Panc1 (cell line): ENCODE results near the gene OR5AK2. TPM values are rescaled to one million over a fixed set of nuclear protein-coding genes. Genes with fewer than 3 reads are reported as not detected.
"Not testable (repeated sequence)": the region's sequence is repeated elsewhere in the genome, so short reads cannot be mapped to it uniquely, and the experiment has no call there.

Experiments
- ATAC-seq: fragments of 200-7000 bp; cut with Tn5 transposase; 2 replicates; pipeline ENCODE4 v1.9.1; 2020; ENCODE audit warnings: mild to moderate bottlenecking, moderate library complexity
- BruUV-seq: library from RNA; stranded (reverse); fragments of 400-500 nt; replicated peaks from 2 replicates; lab custom pipeline; 2021; lab: Mats Ljungman, UMichigan
- CTCF ChIA-PET: fragments of 300-600 bp; sonication (Branson Sonifier 250); formaldehyde crosslinking; loops from one replicate; lab custom pipeline; 2022; ENCODE audit warnings: antibody characterized with exemption; lab: Charles Lee
- POLR2A ChIA-PET: fragments of 300-600 bp; sonication (Branson Sonifier 250); formaldehyde crosslinking; loops from one replicate; lab custom pipeline; 2022; ENCODE audit warnings: antibody characterized with exemption; lab: Charles Lee
- DNase-seq: peaks from one replicate; pipeline ENCODE4 v3.0.0-alpha.2; 2010; ENCODE audit warnings: low read depth, low spot score
- H3K27ac ChIP-seq: 2 replicates; pipeline ENCODE4 v1.5.1; 2011; ENCODE audit warnings: mild to moderate bottlenecking, low read length, inconsistent platforms
- H3K27me3 ChIP-seq: fragments of 200-500 bp; sonication (Bioruptor generic); 2 replicates; pipeline ENCODE4 v1.6.0; 2014; ENCODE audit warnings: low read length, inconsistent platforms; ENCODE audit not compliant: control insufficient read depth, insufficient read depth
- H3K36me3 ChIP-seq: fragments of 200-500 bp; sonication (Bioruptor generic); 2 replicates; pipeline ENCODE4 v1.5.1; 2014; ENCODE audit warnings: inconsistent platforms, mild to moderate bottlenecking, low read length, moderate library complexity; ENCODE audit not compliant: control insufficient read depth, insufficient read depth
- H3K4me1 ChIP-seq: 2 replicates; pipeline ENCODE4 v1.5.1; 2011; ENCODE audit warnings: inconsistent platforms, mild to moderate bottlenecking, low read length, moderate library complexity; ENCODE audit not compliant: control insufficient read depth, insufficient read depth
- H3K4me3 ChIP-seq, 2 experiments: 2 replicates each; pipeline ENCODE4 v1.5.1; 2011 to 2012; ENCODE audit warnings: low read depth in 2 of 2, low read length in 2 of 2, mild to moderate bottlenecking in 2 of 2, inconsistent platforms in 1 of 2, moderate library complexity in 1 of 2
- H3K9me3 ChIP-seq: fragments of 200-500 bp; sonication (Bioruptor generic); 2 replicates; pipeline ENCODE4 v1.5.1; 2014; ENCODE audit warnings: low read depth, mild to moderate bottlenecking, inconsistent platforms, low read length, moderate library complexity; ENCODE audit not compliant: control insufficient read depth, insufficient read depth
- POLR2AphosphoS5 ChIP-seq: IDR thresholded peaks from 2 replicates; pipeline ENCODE4 v1.6.1; 2012; ENCODE audit warnings: mild to moderate bottlenecking, low read depth, low read length, moderate library complexity
- REST ChIP-seq, 2 experiments: IDR thresholded peaks; 2 replicates each; pipeline ENCODE4 v1.6.1; 2011 to 2012; ENCODE audit warnings: low read depth in 2 of 2, control low read depth in 1 of 2, low read length in 1 of 2, mild to moderate bottlenecking in 1 of 2, moderate library complexity in 1 of 2; ENCODE audit not compliant: insufficient read depth in 1 of 2
- SIN3A ChIP-seq: IDR thresholded peaks from 2 replicates; pipeline ENCODE4 v1.6.1; 2012; ENCODE audit warnings: low read depth, mild to moderate bottlenecking, low read length, moderate library complexity, borderline replicate concordance; ENCODE audit not compliant: insufficient read depth
- TCF7L2 ChIP-seq: IDR thresholded peaks from 2 replicates; pipeline ENCODE4 v1.6.1; 2011; ENCODE audit warnings: mild to moderate bottlenecking, low read depth, low read length, inconsistent platforms
- in situ Hi-C: cut with HindIII; loops from 2 replicates; pipeline ENCODE4 v1.10.0; 2016; ENCODE audit warnings: low sequenced_read_pairs, low pct_unique_long_range_greater_than_20kb
- intact Hi-C: fragments of 100-400 bp; cut with micrococcal nuclease; formaldehyde crosslinking; loops from one replicate; pipeline ENCODE4 v1.10.0; 2022; ENCODE audit not compliant: unreplicated experiment
- total RNA-seq: library from RNA; stranded (reverse); gene quantifications from one replicate; pipeline ENCODE4 v1.2.1, GENCODE V29; 2021; ENCODE audit not compliant: unreplicated experiment
- TF ChIP-seq, protein P1 (sequence below): fragments of 450-650 bp; IDR thresholded peaks from 2 replicates; pipeline ENCODE4 v1.5.1; 2017; ENCODE audit warnings: mild to moderate bottlenecking

The OR5AK2 gene
- total RNA-seq, 1 experiment from 2014 or later = not detected

DNA sequence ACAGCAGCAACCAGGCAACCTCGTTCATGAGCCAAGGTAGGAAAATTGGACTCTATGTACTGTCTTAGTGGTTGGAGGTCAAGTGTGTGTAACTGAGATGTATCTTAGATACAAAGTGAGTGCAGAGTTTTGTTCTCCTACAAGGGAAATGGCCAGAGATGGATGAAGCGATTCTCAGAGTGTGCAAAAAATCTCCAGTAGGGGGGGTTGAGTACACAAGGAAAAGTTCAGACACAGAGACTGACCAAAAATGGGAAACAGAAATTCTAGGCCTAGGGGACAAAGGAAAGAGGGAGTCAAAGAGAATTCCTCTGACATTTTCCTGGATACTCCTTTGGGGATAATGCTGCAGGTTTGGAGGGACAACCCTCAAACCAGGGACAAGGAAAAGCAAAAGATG is 38.2 kb upstream of the OR5AK2 start:
- DNase-seq (no peak), ATAC-seq (no peak)
- Histone ChIP-seq H3K4me1 (no peaks in the 10 kb centered on the region), H3K27me3 (no peaks in the 10 kb centered on the region), H3K9me3 (no peaks in the 10 kb centered on the region), H3K36me3 (no peaks in the 10 kb centered on the region), H3K27ac (no peak overlapping the region), H3K4me3 (no peak overlapping the region)
- in situ Hi-C loops = no loop called here
- BruUV-seq = no TSS peak
- TF ChIP-seq REST (IDR thresholded peaks at IDR 0.05; ENCODE audit: insufficient read depth in 1 of 2, low read depth in 2 of 2, low read length in 1 of 2) (no peak), SIN3A (no peak), TCF7L2 (no peak), POLR2AphosphoS5 (no peak)
- TF ChIP-seq, protein P1, sequence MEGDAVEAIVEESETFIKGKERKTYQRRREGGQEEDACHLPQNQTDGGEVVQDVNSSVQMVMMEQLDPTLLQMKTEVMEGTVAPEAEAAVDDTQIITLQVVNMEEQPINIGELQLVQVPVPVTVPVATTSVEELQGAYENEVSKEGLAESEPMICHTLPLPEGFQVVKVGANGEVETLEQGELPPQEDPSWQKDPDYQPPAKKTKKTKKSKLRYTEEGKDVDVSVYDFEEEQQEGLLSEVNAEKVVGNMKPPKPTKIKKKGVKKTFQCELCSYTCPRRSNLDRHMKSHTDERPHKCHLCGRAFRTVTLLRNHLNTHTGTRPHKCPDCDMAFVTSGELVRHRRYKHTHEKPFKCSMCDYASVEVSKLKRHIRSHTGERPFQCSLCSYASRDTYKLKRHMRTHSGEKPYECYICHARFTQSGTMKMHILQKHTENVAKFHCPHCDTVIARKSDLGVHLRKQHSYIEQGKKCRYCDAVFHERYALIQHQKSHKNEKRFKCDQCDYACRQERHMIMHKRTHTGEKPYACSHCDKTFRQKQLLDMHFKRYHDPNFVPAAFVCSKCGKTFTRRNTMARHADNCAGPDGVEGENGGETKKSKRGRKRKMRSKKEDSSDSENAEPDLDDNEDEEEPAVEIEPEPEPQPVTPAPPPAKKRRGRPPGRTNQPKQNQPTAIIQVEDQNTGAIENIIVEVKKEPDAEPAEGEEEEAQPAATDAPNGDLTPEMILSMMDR = no peak
- intact Hi-C loops = loop anchor here (10.0 kb wide), 1 partner anchor 1116 kb away; the partner anchor contains the start of gene OR5D16
- ChIA-PET POLR2A (no interaction called here), CTCF (no interaction called here)

DNA sequence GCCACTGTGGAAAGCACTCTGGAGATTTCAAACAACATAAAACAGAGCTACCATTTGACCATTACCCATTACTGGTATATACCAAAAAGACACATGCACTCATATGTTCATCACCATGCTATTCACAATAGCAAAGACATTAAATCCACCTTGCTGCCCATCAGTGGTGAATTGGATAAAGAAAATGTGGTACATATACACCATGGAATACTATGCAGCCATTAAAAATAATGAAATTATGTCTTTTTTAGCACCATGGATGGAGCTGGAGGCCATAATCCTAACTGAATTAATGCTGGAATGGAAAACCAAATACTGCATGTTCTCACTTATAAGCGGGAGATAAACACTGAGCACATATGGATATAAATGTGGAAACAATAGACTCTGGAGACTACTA is 34.8 kb upstream of the OR5AK2 start:
- intact Hi-C loops = loop anchor here (10.0 kb wide), 1 partner anchor 1119 kb away; the partner anchor contains the start of gene OR5D16
- in situ Hi-C loops, ATAC-seq, H3K4me3 ChIP-seq, H3K27ac ChIP-seq, POLR2A ChIA-PET, H3K27me3 ChIP-seq, H3K36me3 ChIP-seq, H3K9me3 ChIP-seq, DNase-seq, CTCF ChIA-PET, H3K4me1 ChIP-seq, BruUV-seq: not testable (repeated sequence)

GRCh38 chr11:56961609-56962008 is 27.1 kb upstream of the OR5AK2 start:
- Histone ChIP-seq H3K9me3 (no peaks in the 10 kb centered on the region), H3K27me3 (no peaks in the 10 kb centered on the region), H3K4me3 (no peak overlapping the region), H3K4me1 (no peaks in the 10 kb centered on the region), H3K36me3 (no peaks in the 10 kb centered on the region), H3K27ac (no peak overlapping the region)
- no TSS peak for BruUV-seq
- ChIA-PET CTCF (no interaction called here), POLR2A (no interaction called here)
- DNase-seq = no peak
- no peak for ATAC-seq
- in situ Hi-C loops (no loop called here), intact Hi-C loops (no loop called here)
- TF ChIP-seq SIN3A (no peak), TCF7L2 (no peak), REST (IDR thresholded peaks at IDR 0.05; ENCODE audit: insufficient read depth in 1 of 2, low read depth in 2 of 2, low read length in 1 of 2) (no peak), POLR2AphosphoS5 (no peak)
- TF ChIP-seq, protein P1 = no peak
